HS-5 (cell line): Measurements from ENCODE around the gene ZNF716.
"Not testable (repeated sequence)": the region's sequence is repeated elsewhere in the genome, so short reads cannot be mapped to it uniquely, and the experiment has no call there.

ENCODE experiments used
- DNase-seq: peaks from one replicate; pipeline ENCODE4 v3.0.0-alpha.2; 2012; ENCODE audit warnings: low read depth

Gene ZNF716

DNA sequence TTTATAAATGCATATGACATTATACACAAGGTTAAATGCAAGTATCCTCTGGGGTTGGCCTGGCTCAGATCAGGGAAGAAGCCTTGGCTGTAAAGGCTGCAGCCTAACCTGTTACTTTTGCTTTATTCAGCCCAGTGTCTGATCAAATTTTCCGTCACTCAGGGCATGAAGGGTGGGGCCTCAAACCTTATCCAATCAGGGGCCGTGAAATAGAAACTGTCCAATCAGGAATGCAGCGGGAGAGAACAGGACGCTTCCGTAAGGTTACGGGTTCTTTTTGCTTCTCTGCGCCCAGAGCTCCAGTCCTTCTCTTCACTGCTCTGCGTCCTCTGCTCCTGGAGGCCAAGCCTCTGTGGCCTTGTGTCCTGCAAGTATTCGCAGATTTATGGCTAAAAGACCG lies at the start of gene ZNF716:
Gene ZNF716 (plus strand): TSS at position 274 of the 400 bp plus-strand sequence. CDS start 112 bp downstream, at position 386.
- DNase-seq = no peak

- DNase-seq = no peak
Observed at GRCh38 chr7:57400531-57401155, 49.3 kb upstream of the ZNF716 start.

DNA sequence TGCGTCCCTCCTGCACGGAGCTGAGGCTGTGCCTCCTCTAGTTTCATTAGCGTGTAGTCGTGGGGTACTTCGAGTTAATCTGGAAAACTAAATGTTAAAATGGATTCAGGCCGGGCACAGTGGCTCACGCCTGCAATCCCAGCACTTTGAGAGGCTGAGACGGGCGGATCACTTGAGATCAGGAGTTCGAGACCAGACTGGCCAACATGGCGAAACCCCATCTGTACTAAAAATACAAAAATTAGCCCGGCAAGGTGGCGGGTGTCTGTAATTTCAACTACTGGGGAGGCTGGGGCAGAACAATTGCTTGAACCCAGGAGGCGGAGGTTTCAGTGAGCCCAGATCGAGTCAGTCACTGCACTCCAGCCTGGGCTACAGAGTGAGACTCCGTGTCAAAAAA lies 46.9 kb upstream of the ZNF716 start:
- DNase-seq = not testable (repeated sequence)

DNA sequence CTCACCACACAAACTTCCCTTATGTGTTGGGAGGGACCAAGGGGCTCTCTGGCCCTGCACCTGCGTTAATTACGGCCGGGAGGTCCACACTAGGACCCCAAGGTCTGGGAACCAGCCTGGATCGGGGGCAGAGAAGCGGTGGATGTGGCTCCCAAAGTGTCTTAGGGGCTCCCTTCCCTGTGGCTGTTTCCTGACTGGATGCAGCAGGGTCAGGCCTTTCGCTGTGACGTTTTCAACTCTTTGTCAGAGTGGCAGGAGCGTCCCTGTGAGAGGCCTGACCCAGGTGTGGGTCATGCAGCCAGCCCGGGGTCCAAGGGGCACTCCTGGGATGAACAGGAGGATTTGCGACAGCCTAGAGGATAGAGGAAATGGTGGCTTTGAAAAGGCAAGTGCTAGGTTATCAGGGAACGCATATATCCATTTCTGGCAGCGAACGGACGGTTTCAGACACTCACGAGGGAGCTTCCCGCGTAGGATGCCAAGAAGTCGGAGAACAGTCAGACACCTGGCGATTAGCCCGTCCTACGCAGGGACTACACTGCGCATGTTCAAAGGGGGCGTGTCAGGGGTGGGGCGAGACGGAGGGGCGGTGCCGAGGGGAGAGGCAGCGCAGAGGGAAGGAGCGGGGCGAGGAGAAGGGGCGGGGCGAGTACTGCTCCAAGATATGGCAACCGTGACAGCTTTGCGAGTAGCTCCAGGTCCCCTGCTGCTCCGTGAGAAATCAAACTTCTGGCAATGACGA lies 46.2 kb upstream of the ZNF716 start:
- no peak for DNase-seq

- DNase-seq = no peak
Observed at GRCh38 chr7:57404343-57404966, 45.5 kb upstream of the ZNF716 start.

- DNase-seq = no peak
Observed at GRCh38 chr7:57404967-57405421, 45.0 kb upstream of the ZNF716 start.

- no peak for DNase-seq
Observed at GRCh38 chr7:57407125-57407524, 42.9 kb upstream of the ZNF716 start.

DNA sequence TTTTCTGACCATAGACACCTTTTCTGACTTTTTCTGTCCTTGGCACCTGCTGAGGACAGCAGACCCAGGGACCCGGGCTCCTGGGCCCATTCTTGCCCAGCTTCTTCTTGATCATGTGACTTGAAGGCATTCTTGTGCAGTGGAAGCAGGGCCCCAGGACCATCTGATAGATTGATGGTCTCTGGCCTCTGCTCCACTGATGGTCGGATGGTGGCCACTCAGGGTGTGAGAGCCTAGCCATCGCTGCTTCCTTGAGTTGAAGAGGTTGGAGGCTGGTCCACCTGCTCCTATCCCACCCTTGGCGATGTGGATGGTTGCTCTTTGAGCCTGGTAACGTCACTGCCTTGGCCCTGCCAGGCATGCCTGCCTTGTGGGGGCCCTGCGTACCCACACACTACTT lies 37.8 kb upstream of the ZNF716 start:
- no peak for DNase-seq

DNA sequence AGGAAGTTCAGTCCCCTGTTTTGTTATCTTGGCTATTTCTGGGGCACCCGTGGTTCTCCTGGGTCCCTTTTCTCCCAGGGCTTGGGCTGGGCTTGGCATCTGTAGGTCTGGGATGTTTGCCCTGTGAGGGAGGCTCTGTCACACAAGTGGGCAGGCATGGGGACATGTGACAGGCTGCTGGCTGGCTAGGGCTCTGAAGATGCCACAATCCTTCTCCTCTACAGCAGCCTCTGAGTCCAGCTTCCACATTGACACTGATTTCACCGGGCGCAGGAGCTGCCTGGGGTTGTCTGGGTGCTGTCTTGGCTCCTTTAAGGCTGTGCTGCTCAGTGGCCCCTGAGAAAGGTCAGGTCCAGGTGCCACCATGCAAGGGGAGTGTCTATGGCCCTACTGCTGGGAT lies 37.4 kb upstream of the ZNF716 start:
- no peak for DNase-seq

GRCh38 chr7:57413529-57414398 lies 36.2 kb upstream of the ZNF716 start:
- DNase-seq = no peak

GRCh38 chr7:57414415-57414814 lies 35.6 kb upstream of the ZNF716 start:
- DNase-seq = no peak

GRCh38 chr7:57414852-57415251 lies 35.1 kb upstream of the ZNF716 start:
- DNase-seq = no peak

GRCh38 chr7:57415326-57415725 lies 34.7 kb upstream of the ZNF716 start:
- no peak for DNase-seq

DNA sequence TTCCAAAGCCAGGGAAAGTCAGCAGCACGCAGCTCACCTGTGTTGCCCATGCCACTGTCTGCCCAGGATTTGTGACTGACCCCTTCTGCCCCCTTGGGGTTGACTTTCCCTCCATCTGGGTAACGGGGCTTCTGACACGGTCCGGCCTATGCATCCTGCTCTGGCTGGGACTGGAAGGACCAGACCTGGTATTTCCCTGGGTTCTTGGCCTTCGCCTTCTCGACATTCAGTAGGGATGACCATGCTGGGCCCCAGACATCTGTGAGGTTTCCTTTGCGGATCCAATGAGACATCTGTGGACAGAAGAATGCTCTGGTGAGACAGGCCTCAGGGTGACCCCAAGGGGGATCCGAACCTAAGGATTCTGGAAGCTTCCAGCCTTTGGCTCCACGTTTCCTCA lies 34.2 kb upstream of the ZNF716 start:
- no peak for DNase-seq

GRCh38 chr7:57416601-57417358 lies 33.2 kb upstream of the ZNF716 start:
- DNase-seq = no peak

GRCh38 chr7:57417736-57418135 lies 32.2 kb upstream of the ZNF716 start:
- no peak for DNase-seq

DNA sequence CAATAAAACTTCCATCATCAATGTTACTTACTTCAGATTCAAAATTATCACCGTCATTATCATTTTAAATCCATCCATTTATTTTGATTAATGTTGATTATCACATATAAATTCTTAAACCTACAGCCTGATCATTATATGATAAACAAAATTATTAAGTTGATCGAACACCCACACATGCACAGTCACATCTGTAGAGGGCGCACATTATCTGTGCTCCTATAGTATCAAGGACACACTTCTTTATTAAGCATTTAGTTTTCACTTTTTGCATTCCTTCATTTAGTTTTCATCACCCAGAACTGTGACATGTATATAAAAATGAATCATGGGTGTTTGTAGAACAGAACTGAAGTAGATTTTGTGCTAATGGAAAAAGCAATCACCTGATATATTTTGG lies 26.2 kb upstream of the ZNF716 start:
- DNase-seq = no peak

GRCh38 chr7:57424515-57425238 lies 25.3 kb upstream of the ZNF716 start:
- DNase-seq = no peak

DNA sequence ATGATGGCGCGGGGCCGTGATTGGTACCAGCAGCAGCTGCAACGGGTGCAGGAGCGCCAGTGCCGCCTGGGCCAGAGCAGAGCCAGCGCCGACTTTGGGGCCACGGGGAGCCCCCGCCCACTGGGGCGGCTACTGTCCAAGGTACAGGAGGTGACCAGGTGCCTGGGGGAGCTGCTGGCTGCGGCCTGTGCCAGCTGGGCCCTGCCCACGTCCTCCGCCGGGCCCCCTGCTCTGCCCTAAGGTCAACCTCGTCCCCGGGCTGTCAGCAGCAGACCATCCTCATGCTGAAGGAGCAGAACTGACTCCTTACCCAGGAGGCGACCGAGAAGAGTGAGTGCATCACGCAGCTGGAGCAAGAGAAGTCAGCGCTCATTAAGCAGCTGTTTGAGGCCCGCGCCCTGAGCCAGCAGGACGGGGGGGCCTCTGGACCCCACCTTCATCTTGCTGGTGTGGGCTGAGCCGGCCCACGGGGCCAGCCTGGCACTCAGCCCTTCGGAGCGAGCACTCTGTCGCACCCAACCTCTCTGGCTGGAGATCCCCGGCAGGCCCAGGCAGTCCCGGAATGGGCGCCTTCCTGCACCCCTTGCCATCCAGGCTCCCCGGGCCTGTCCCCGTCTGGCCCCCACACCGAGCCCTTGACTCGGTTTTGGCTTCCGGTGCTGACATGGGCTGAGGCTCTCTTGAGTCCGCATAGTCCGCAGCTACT lies 24.6 kb upstream of the ZNF716 start:
- no peak for DNase-seq

DNA sequence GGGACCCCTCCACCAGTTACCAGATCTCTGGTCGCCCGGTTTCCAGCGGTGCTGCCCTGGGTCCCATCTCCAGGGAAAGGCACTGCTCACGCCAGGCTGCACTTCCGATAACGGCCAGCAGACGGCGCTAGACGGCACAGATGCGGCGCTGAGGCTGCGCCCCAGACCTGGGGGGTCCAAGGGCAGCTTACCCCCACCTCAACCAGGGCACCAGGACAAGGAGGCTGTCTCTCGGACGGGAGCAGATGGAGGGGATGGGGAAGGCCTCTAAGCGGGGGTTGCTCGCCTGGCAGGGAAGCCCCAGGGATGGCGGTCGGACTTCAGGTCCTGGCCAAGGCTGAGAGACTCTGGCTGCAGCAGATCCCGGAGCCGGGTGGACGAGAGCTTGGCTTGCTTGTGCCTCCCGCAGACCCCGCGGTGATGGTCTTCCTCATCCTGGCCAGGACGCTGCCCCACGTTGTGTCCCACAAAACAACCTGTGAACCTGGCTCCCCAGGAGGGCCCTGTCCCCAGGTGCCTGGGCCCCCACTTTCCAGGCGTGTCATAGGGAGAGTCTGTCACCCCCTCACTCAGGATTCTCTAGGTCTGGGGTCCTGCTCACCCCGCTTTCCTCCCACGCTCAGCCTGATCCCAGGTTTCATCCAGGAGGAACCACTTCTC lies 23.9 kb upstream of the ZNF716 start:
- no peak for DNase-seq
